Effector CD8-positive, alpha-beta T cell (primary cell): Measurements from ENCODE around the gene DCANP1.

Experiments
- DNase-seq: peaks from one replicate; lab custom pipeline; 2025; lab: John Stamatoyannopoulos, UW

The DCANP1 gene

GRCh38 chr5:135457424-135458071, 10.4 kb upstream of the DCANP1 start:
- peak; percentile 8 for DNase-seq

GRCh38 chr5:135456238-135457099, 9.3 kb upstream of the DCANP1 start:
- no peak for DNase-seq

DNA sequence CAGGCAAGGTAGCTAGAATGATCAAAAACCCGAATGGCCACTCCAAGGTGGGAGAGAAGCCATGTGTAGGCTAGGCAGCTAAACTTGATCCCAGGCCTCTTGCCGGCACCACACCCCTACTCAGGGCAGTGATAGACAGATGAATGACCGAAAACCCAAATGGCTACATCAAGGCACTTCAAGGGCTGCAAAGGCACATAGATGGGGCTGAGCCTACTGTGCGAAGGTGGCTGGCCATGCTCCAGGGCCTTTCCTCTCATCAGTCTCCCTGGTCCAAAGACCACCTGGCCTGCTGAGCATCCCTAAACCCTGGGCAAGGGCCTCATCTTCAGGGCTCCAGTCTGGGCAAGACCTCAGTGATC, 8.7 kb upstream of the DCANP1 start:
- DNase-seq = no peak

DNA sequence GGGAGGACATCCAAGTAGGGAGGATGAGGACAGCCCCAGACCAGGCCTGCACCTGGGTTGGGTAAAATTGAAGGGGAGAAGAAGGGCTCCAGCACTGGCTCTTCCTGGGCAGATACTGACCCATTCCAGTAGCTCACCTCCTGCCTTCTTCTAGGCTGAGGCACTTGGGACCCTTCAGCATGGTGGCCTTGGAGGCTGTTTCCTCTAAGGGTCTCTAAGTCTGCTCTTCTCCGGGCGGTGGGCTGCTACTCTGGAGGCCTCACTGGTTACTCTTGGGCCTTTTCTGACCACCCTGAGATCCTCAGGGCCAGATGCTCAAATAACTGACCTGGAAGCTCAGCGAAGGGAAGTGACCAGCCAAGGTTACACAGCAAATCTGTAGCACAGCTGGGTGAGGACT, 7.8 kb upstream of the DCANP1 start:
- no peak for DNase-seq

- DNase-seq = no peak
Measured at GRCh38 chr5:135453613-135454012, 6.5 kb upstream of the DCANP1 start.

DNA sequence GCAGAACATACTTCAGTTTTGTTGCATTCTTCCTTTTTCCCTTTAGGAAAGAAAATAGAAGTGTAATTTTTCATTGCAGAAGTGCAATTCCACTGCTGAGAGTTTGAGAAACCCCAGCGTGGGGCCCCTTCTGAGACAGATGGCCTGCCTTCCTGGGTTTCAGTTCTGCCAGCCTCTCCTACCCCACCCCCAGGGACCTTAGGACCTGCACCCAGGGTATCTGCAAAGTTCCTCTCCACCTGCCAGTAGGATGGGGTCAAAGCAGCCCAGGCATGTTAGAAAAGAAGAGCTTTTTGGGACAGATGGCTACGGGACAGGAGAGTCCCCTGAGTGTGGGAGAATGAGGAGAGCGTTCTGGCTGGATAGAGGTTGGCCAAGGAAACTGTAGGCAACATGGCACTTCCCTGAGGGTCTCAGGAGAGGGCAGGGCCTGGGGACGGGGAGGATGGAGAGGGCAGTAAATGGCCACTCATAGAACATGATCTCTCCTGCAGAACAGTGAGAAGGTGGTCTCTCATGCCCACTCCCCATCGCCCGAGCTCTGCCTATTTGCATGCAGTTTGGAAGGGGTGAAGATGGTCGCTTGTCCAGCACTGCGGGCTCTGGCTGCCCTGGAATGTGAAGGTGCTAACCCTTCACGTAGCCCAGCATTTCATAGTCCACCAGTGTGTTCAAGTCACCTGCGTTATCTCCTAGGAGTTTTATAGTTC, 5.3 kb upstream of the DCANP1 start, which contains the start of gene TIFAB:
TSS of gene TIFAB (minus strand) at position 31 of the 710 bp plus-strand sequence. CDS start 2,412 bp downstream, outside the sequence.
- DNase-seq = no peak

DNA sequence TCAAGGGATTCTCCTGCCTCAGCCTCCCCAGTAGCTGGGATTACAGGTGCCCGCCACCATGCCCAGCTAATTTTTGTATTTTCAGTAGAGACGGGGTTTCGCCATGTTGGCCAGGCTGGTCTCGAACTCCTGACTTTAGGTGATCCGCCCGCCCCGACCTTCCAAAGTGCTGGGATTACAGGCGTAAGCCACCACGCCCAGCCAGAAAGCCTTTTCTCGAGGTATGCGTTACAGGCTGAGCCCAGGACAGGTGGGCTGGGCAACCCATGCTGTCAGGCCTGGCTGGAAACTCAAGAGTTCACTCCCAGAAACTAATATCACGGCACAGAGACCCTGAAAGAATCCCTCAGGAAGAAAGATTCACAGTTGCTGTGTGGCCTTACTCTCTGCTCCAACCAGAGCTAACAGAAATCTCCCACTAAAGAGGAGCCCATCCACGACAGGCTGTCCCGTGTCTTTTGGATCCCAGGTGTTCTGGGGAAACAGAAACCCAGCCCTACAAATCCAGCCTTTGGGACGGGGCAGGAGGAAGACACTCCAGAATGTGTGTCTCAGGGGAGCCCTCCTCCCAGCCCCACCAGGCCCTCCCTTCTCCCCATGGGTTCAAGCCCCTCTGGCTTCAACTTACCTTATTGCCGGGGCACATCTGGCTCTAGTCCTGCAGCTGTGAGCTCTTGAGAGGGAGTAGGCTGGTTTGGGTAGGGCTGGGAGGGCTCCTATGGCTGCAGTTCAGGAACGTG, 4.6 kb upstream of the DCANP1 start:
- no peak for DNase-seq

- DNase-seq = no peak
Measured at GRCh38 chr5:135450952-135451351, 3.8 kb upstream of the DCANP1 start.

- no peak for DNase-seq
Measured at GRCh38 chr5:135450336-135450735, 3.2 kb upstream of the DCANP1 start.

GRCh38 chr5:135449644-135450043, 2.5 kb upstream of the DCANP1 start:
- no peak for DNase-seq

DNA sequence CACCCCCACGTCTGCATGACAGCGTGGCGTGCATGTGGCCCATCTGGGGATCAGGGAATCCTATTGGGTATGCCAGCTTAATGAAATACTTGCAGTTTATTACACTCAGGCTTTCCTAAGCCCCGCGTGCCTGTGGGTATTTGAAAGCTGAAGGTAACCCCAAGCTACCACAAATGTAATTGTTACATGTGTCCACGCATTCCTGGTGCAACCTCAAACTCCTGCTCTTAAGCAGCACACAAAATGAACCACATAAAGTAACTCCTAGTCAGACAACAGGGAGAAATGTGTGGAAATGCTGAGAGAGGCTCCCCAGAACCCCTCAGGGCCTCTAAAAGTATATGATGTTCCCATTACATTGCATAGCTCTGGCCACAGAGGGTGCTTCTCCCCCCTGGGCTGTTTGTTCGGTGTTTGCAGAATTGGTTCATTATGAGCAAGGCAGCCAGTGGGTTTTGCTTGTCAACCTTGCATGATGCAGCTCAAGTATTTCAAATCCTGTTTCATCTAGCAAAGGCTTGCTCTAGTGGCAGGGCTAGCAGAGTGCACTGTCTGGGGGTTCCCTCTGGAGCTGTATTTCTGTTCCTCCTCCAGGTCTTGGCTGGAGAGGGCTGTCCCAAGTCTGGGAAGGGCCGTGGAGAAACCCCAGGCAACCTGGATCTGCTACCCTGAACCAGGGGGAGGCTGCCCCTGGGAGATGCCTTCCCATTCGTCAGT, 1.8 kb upstream of the DCANP1 start:
- DNase-seq = no peak

- DNase-seq = no peak
Measured at GRCh38 chr5:135448071-135448739, 1.1 kb upstream of the DCANP1 start.

GRCh38 chr5:135446615-135447014, 533 bp downstream of the DCANP1 start:
- DNase-seq = no peak

DNA sequence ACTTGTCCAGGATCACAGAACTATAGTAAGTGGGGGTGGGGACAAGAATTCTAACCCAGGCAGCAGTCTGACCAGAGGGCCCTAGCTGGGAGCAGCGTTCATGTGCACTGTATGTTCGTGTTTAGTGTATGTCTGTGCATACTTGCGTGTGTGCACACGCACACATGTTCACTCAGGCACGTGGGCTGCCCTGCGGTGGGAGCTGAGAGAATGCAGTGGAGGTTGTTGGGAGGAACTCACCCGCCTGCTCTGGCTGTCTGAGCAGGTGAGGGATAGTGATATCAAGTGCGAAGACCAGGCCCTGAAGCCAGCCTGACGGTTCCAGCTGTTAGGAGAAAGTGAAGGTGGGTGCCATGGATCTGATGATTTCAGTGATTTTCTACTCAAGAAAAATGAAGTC, 942 bp downstream of the DCANP1 start:
- DNase-seq = no peak

GRCh38 chr5:135445306-135445985, 1.7 kb downstream of the DCANP1 start:
- DNase-seq = no peak

- DNase-seq = no peak
Measured at GRCh38 chr5:135444881-135445280, 2.3 kb downstream of the DCANP1 start.

GRCh38 chr5:135444360-135444759, 2.8 kb downstream of the DCANP1 start:
- DNase-seq = no peak

DNA sequence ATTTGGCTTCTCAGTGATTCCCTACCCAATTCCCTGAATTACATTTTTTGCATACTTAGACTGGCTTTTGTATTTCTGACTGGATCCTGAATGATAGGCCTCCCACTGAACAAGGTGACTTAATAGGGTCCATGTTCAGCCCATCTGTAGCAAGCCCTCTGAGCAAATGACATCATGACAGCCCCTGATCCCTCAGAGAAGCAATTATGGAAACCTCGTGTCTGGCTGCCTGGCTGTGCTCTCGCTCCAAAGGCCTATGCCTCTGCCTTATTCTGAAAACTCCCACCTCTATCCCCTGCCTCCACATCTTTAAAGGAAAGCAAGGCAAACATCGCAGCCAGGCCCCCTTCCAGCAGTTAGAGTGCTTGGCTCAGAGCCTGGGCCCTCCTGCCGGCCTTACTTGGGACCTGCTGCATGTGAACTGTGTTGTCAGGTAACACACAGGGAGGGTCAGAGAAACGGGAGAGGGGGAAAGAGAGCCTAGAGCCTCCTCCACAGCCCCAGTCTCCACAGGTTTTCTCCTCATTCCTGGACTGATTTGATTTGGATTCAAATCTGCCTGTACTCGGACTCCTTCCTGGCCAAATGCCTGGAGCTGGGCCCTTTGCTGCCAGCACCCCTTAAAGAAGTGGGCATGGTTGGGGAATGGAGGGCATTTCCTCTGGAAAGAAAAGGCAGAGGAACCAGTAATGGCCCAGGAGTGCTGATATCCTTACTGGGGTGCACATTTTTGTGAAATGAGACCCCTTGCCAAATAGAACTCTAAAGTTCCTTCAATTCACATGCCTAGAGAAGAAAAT, 3.8 kb downstream of the DCANP1 start:
- DNase-seq = no peak

- DNase-seq = no peak
Measured at GRCh38 chr5:135442431-135443160, 4.6 kb downstream of the DCANP1 start.
